ENCODE results near the gene SBDS.
A peak's percentile ranks its signal among the peaks of the same experiment; 100 is the strongest.
"Not testable (repeated sequence)": the region's sequence is repeated elsewhere in the genome, so short reads cannot be mapped to it uniquely, and the experiment has no call there.

SBDS gene

DNA sequence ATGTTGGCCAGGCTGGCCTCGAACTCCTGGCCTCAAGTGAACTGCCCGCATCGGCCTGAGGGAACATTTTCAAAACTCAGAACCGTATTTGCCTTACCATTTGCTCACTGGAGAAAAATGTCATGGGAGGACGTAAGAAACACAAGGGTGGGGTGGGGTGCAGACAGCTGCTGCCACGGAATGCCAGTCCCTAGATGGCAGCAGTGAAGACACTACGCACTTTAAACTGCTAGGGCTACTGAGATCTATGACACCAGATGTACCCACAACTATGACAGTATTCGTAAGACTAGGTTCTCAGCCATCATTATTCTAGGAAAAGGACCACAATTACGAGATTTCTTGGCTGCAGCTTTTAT, 716 bp downstream of the SBDS start:
- DNase-seq (ENCODE audit: low read depth): peak; percentile 95

- not testable (repeated sequence) for DNase-seq (ENCODE audit: low read depth)
These were observed 1.3 kb downstream of the SBDS start for GRCh38 chr7:66994051-66994450.

GRCh38 chr7:66989552-66989951, 5.8 kb downstream of the SBDS start:
- not testable (repeated sequence) for DNase-seq (ENCODE audit: low read depth)

- DNase-seq (ENCODE audit: low read depth): not testable (repeated sequence)
These were observed 15.1 kb downstream of the SBDS start for GRCh38 chr7:66980336-66980735.

DNA sequence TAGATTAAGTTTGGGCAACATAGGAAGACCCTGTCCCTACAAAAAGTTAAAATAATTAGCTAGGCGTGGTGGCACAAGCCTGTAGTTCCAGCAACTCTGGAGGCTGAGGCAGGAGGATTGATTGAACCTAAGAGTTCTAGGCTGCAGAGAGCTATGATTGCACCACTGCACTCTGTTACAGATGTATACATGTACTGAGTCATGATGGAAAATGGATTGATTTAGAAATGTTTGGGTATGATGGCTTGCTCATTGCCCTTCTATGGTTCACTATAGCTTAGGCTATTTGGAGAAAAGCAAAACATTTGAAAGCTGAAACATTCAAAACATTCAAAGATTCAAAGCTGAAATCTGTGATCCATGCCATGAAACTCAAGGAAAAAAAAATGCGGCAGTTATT, 16.4 kb downstream of the SBDS start:
- DNase-seq (ENCODE audit: low read depth): peak; percentile 11

GRCh38 chr7:66978312-66978711, 17.1 kb downstream of the SBDS start:
- not testable (repeated sequence) for DNase-seq (ENCODE audit: low read depth)

- no peak for DNase-seq (ENCODE audit: low read depth)
These were observed 20.3 kb downstream of the SBDS start for GRCh38 chr7:66974986-66975590.

- DNase-seq (ENCODE audit: low read depth): no peak
These were observed 25.1 kb downstream of the SBDS start for GRCh38 chr7:66970310-66970709.

- not testable (repeated sequence) for DNase-seq (ENCODE audit: low read depth)
These were observed 26.4 kb downstream of the SBDS start for GRCh38 chr7:66969001-66969400.

GRCh38 chr7:66967029-66967428, 28.4 kb downstream of the SBDS start:
- DNase-seq (ENCODE audit: low read depth): no peak

DNA sequence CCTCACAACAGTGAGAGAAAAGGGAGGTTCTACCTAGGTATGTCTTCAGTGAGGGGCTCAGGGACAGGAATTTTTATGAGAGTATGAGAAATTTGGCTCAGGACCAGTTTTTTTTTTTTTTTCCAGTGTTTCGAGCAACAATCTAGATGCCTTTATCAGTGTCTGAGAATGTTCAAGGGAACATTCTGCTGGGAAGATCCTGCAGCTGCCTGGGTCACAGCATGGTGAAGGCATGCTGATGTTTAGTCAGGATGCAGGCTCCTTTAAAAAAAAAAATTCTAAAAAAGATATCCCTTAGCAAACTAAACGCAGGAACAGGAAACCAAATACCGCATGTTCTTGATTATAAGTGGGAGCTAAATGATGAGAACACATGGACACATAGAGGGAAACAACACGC, 31.0 kb downstream of the SBDS start:
- DNase-seq (ENCODE audit: low read depth): peak; percentile 81

- no peak for DNase-seq (ENCODE audit: low read depth)
These were observed 34.3 kb downstream of the SBDS start for GRCh38 chr7:66961096-66961495.

DNA sequence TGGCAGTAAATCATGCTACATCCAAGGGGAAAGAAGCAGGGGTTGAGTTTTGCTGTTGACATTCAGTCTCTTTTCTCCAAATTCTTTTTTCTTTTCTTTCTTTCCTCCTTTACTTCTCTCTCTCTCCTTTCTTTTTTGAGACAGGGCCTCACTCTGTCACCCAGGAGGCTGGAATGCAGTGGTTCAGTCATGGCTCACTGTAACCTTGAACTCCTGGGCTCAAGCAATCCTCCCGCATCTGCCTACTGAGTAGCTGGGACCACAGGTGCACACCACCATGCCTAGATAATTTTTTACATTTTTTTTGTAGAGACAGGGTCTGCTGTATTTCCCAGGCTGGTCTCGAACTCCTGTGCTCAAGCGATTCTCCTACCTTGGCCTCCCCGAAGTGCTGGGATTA, 35.2 kb downstream of the SBDS start:
- DNase-seq (ENCODE audit: low read depth): no peak

DNA sequence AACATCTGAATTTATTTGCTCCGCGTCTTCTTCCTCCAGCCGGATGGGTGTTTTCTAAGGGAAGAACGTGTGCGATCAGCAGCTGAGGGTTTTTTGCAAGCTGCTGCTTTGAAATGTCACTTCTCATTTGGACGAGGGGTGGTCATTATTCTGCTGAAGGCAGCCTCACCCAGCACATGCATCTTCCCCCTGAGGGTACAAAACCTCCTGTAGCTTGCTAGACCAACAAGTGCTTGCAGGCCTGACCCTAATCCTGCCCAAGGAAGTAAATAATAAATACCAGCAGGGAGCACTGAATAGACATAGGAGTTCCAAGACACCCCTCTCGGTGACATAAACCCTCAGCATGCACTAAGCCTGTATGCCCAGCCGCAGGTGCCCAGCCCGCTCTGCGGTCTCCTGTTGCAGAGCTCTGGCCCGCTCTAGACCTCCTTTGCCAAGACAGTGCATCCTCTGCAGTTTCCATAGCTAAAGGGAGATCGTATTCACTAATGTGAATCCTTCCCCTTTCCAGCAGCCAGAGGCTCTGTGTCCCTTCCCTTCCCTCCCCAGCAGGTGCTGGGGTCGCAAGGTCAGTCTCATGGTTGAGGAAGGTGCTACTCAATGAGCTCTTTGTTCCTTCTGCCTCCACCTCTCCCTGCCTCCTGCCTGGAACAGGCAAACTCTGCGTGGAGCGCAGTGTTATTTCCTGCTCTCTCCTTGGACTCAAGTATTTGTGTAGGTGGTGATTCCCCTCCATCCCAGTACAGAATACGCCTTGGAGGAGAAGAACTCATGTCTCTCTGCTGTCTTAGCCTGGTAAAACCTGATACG, 36.6 kb downstream of the SBDS start:
- DNase-seq (ENCODE audit: low read depth): no peak

GRCh38 chr7:66957595-66958290, 37.6 kb downstream of the SBDS start:
- peak; percentile 74 for DNase-seq (ENCODE audit: low read depth)

GRCh38 chr7:66953044-66953427, 42.4 kb downstream of the SBDS start:
- no peak for DNase-seq (ENCODE audit: low read depth)

DNA sequence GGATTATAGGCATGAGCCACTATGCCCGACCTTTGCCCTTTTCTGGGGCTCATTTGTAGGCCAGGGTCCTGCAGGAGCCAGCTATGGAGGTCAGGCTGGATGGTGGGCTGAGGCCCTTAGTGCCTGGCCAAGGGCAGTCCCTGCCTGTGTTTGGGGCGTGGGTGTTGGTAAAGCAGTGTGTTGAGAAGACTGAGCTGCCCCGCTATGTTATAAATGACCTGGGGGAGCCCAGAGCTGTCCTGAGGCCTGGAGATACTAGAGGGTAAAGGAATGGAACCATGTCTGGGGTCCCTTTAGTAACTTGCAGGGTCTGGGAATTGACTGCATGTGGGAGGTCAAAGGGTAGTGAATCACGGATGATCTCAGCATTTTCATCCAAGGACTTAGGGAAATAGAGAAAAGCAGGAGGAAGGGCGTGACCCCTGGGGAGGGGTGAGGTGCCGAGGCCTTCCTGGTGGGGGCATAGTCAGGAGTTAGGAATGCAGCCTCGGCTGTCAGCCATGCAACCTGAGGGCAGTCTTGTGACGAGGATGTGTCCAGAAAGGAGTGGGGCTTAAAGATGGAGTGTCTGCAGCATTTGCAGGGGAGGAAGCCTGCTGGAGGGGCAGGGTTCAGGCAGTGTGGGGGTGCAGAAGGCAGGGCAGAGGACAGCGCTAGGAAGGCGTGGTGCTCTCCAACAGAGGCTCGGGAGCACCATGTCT, 42.9 kb downstream of the SBDS start:
- DNase-seq (ENCODE audit: low read depth): peak; percentile 83

DNA sequence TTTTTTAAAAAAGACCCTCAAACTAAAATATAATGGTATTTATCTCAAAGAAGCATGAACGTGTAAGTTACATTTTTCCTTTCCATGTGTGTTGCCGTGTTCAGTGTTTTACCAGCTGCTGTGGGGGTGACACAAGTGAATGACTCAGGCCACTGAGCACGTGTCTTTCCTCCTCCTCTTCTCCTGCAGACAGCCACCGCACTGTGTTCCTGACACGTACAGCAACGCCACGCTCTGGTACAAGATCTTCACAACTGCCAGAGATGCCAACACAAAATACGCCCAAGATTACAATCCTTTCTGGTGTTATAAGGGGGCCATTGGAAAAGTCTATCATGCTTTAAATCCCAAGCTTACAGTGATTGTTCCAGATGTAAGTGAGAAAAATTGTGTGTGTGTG, 44.6 kb downstream of the SBDS start:
- peak; percentile 62 for DNase-seq (ENCODE audit: low read depth)

GRCh38 chr7:66950311-66950710, 45.1 kb downstream of the SBDS start:
- no peak for DNase-seq (ENCODE audit: low read depth)

- no peak for DNase-seq (ENCODE audit: low read depth)
These were observed 46.8 kb downstream of the SBDS start for GRCh38 chr7:66948480-66949109.

GRCh38 chr7:66946545-66946944, 48.8 kb downstream of the SBDS start:
- DNase-seq (ENCODE audit: low read depth): no peak

DNA sequence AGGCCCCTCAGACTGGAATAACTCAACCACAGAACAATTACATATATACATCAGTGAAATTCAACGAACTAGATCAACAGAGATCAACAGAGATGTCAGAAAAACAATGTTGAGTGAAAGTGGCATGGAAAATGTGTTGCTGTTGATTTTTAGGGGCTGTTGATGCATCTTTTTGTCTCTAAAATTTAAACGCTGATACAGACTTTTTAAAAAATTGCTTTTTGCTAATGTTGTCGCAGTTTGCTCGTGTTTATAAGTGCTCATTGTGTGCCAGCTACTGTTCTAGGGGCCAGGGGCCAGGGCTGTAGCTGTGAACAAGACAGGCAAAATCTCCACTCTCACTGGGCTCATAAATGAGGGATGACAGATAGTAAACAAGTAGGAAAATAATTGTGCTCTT, 56.1 kb downstream of the SBDS start:
- DNase-seq (ENCODE audit: low read depth): no peak
